PC-3 (cell line): ENCODE data around the gene CPLANE2. TPM values are rescaled to one million over a fixed set of nuclear protein-coding genes. Genes with fewer than 3 reads are reported as not detected.

Experiments
- ATAC-seq: fragments of 200-7000 bp; cut with Tn5 transposase; 2 replicates; pipeline ENCODE4 v1.9.1; 2020; ENCODE audit warnings: mild to moderate bottlenecking, moderate library complexity
- BruUV-seq: library from RNA; stranded (reverse); fragments of 400-500 nt; replicated peaks from 2 replicates; lab custom pipeline; 2021; lab: Mats Ljungman, UMichigan
- CTCF ChIA-PET: fragments of 300-600 bp; sonication (Branson Sonifier 250); formaldehyde crosslinking; loops from one replicate; lab custom pipeline; 2022; ENCODE audit warnings: antibody characterized with exemption; lab: Charles Lee
- POLR2A ChIA-PET: fragments of 300-600 bp; sonication (Branson Sonifier 250); formaldehyde crosslinking; loops from one replicate; lab custom pipeline; 2022; ENCODE audit warnings: antibody characterized with exemption; ENCODE audit not compliant: unreplicated experiment; lab: Charles Lee
- DNase-seq: peaks from one replicate; pipeline ENCODE4 v3.0.0-alpha.2; 2015
- H2AFZ ChIP-seq: fragments of 300-600 bp; sonication (generic); 2 replicates; pipeline ENCODE4 v1.6.0; 2016; ENCODE audit warnings: antibody characterized with exemption, low read length
- H3F3A ChIP-seq: fragments of 300-600 bp; sonication (generic); one replicate; pipeline ENCODE4 v1.6.0; 2017; ENCODE audit warnings: antibody characterized with exemption, low read length, control low read depth, mild to moderate bottlenecking; ENCODE audit not compliant: unreplicated experiment
- H3K27ac ChIP-seq: fragments of 300-600 bp; sonication (generic); 2 replicates; pipeline ENCODE4 v1.5.1; 2016; ENCODE audit warnings: mild to moderate bottlenecking, low read length
- H3K27me3 ChIP-seq: fragments of 300-600 bp; sonication (generic); 2 replicates; pipeline ENCODE4 v1.6.1; 2016; ENCODE audit warnings: low read length, mixed read lengths
- H3K36me3 ChIP-seq: fragments of 300-600 bp; sonication (generic); 2 replicates; pipeline ENCODE4 v1.6.1; 2016; ENCODE audit warnings: low read depth, mixed run types, low read length, mixed read lengths
- H3K4me1 ChIP-seq: fragments of 300-600 bp; sonication (generic); 2 replicates; pipeline ENCODE4 v1.5.1; 2016; ENCODE audit warnings: low read length; ENCODE audit not compliant: insufficient read depth
- H3K4me2 ChIP-seq: fragments of 300-600 bp; sonication (generic); 2 replicates; pipeline ENCODE4 v1.6.0; 2016; ENCODE audit warnings: low read length
- H3K4me3 ChIP-seq: fragments of 300-600 bp; sonication (generic); 2 replicates; pipeline ENCODE4 v1.5.1; 2016; ENCODE audit warnings: mild to moderate bottlenecking, low read length, mixed read lengths
- H3K79me2 ChIP-seq: fragments of 300-600 bp; sonication (generic); 2 replicates; pipeline ENCODE4 v1.6.1; 2017; ENCODE audit warnings: low read length, mixed read lengths
- H3K9ac ChIP-seq: fragments of 300-600 bp; sonication (generic); 2 replicates; pipeline ENCODE4 v1.6.0; 2016; ENCODE audit warnings: mild to moderate bottlenecking, low read length
- H3K9me2 ChIP-seq: fragments of 300-600 bp; sonication (generic); replicated peaks from 2 replicates; pipeline ENCODE4 v1.6.1; 2016; ENCODE audit warnings: mixed run types, low read length, mixed read lengths
- H3K9me3 ChIP-seq: fragments of 300-600 bp; sonication (generic); 2 replicates; pipeline ENCODE4 v1.6.1; 2016; ENCODE audit warnings: low read length, mixed read lengths
- H4K20me1 ChIP-seq: fragments of 300-600 bp; sonication (generic); 2 replicates; pipeline ENCODE4 v1.6.1; 2016; ENCODE audit warnings: low read length, mixed read lengths
- EZH2 ChIP-seq: fragments of 300-600 bp; sonication (generic); IDR thresholded peaks from one replicate; pipeline ENCODE4 v1.6.1; 2017; ENCODE audit warnings: antibody characterized with exemption, mild to moderate bottlenecking, low read length; ENCODE audit not compliant: unreplicated experiment
- EZH2phosphoT487 ChIP-seq: fragments of 300-600 bp; sonication (generic); IDR thresholded peaks from 2 replicates; pipeline ENCODE4 v1.6.1; 2018; ENCODE audit warnings: mild to moderate bottlenecking, antibody characterized with exemption, low read length, borderline replicate concordance
- intact Hi-C: fragments of 100-400 bp; cut with micrococcal nuclease; formaldehyde crosslinking; loops from 2 replicates; pipeline ENCODE4 v1.9.0; 2023
- total RNA-seq: library from RNA; depleted of rRNA; stranded (reverse); fragments of >200 nt; gene quantifications from 2 replicates; pipeline ENCODE4 v1.2.3, GENCODE V29; 2014
- TF ChIP-seq, protein P1 (sequence below): fragments of 300-600 bp; sonication (generic); conservative IDR thresholded peaks from 2 replicates; pipeline ENCODE4 v1.5.1; 2017; ENCODE audit warnings: antibody characterized with exemption, low read depth, mild to moderate bottlenecking, low read length

The CPLANE2 gene
- total RNA-seq, 1 experiment from 2014 or later: 9.6 TPM

- ChIA-PET POLR2A (interaction anchor here (0.6 kb wide), 1 partner anchor 41 kb away, joined by 3 read pairs; the partner anchor contains the start of gene CPLANE2), CTCF (no interaction called here)
- no TSS peak for BruUV-seq
- ATAC-seq (no peak), DNase-seq (no peak)
- no peaks in the 10 kb centered on the region for H3F3A ChIP-seq
- no peak overlapping the region for H3K9ac ChIP-seq
- no peaks in the 10 kb centered on the region for H3K36me3 ChIP-seq
- H3K9me3 ChIP-seq: no peaks in the 10 kb centered on the region
- no peaks in the 10 kb centered on the region for H3K79me2 ChIP-seq
- no peak overlapping the region for H3K4me2 ChIP-seq
- TF ChIP-seq, protein P1, sequence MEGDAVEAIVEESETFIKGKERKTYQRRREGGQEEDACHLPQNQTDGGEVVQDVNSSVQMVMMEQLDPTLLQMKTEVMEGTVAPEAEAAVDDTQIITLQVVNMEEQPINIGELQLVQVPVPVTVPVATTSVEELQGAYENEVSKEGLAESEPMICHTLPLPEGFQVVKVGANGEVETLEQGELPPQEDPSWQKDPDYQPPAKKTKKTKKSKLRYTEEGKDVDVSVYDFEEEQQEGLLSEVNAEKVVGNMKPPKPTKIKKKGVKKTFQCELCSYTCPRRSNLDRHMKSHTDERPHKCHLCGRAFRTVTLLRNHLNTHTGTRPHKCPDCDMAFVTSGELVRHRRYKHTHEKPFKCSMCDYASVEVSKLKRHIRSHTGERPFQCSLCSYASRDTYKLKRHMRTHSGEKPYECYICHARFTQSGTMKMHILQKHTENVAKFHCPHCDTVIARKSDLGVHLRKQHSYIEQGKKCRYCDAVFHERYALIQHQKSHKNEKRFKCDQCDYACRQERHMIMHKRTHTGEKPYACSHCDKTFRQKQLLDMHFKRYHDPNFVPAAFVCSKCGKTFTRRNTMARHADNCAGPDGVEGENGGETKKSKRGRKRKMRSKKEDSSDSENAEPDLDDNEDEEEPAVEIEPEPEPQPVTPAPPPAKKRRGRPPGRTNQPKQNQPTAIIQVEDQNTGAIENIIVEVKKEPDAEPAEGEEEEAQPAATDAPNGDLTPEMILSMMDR: no peak
- TF ChIP-seq EZH2: no peak
- no peak for TF ChIP-seq EZH2phosphoT487
- no peaks in the 10 kb centered on the region for H4K20me1 ChIP-seq
- no peaks in the 10 kb centered on the region for H3K9me2 ChIP-seq
- intact Hi-C loops: no loop called here
- no peak overlapping the region for H3K4me3 ChIP-seq
- peaks cover 2% of the 10 kb centered on the region; the same call in 1 of the 2 replicates for H3K4me1 ChIP-seq
- H3K27me3 ChIP-seq: no peaks in the 10 kb centered on the region
- H3K27ac ChIP-seq: no peak overlapping the region
- no peak overlapping the region for H2AFZ ChIP-seq
Observed at GRCh38 chr1:16195518-16195905, 41.5 kb downstream of the CPLANE2 start.

DNA sequence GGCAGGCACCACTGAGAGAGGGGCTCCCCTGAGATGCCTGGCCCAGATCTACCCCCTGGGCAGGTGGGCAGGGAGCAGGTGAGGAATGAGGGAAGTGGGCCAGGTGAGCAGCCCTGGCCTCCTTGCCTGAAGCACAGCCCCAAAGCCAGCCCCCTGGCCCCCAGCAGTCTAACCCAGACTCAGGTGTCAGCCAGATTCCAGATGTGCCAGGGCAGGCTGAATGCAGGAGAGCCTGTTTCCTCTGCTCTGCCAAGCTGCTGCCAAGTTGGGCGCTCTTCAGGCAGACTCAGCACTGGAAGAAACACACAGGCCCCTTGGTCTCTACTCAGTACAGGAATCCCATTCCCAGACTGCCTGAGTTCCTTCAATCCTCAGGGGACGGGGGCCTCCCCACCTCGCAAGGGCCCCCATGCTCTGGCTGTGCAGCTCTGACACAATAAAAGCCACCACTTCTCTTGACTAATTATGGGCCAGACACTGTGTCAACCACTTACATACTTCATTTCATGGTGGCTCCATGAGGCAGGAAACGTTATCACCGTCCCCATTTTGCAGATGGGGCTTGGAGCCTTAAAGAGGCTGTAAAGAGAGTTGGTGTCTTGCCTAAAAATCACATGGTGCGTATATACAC, 45.0 kb downstream of the CPLANE2 start:
- Histone ChIP-seq H3F3A (no peaks in the 10 kb centered on the region), H3K4me3 (no peak overlapping the region), H3K36me3 (no peaks in the 10 kb centered on the region), H3K4me2 (no peak overlapping the region), H4K20me1 (no peaks in the 10 kb centered on the region), H3K27ac (no peak overlapping the region), H3K4me1 (peaks cover 35% of the 10 kb centered on the region), H3K79me2 (peaks cover 5% of the 10 kb centered on the region; the same call in 1 of the 2 replicates), H3K27me3 (no peaks in the 10 kb centered on the region), H3K9me2 (no peaks in the 10 kb centered on the region), H3K9me3 (no peaks in the 10 kb centered on the region), H3K9ac (no peak overlapping the region), H2AFZ (no peak overlapping the region)
- ATAC-seq (no peak), DNase-seq (no peak)
- intact Hi-C loops: no loop called here
- TF ChIP-seq, protein P1: no peak
- TF ChIP-seq EZH2 (no peak), EZH2phosphoT487 (no peak)
- no TSS peak for BruUV-seq
- ChIA-PET CTCF (no interaction called here), POLR2A (interaction anchor here (0.6 kb wide), 1 partner anchor 8 kb away, joined by 3 read pairs; no protein-coding TSS in a partner anchor)

DNA sequence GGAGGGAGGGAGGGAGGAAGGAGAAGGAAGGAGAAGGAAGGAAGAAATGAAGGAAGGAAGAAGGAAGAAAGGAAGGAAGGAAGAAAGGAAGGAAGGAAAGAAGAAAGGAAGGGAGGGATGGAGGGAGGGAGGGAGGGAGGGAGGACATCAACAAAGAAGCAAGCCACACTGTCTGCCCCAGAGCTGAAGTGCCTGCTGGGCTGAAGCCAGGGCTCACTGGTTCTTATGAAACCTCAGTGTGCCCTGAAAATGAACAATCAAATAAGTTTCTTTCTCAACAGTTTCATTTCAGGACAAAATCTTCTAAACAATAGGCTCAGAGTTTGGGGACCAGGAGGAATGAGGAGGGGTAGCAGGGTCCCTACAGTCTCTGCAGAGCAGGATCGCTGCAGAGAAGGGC, 45.7 kb downstream of the CPLANE2 start:
- Histone ChIP-seq H3K27me3 (no peaks in the 10 kb centered on the region), H2AFZ (no peak overlapping the region), H3K9me3 (no peaks in the 10 kb centered on the region), H4K20me1 (no peaks in the 10 kb centered on the region), H3K27ac (no peak overlapping the region), H3K4me2 (no peak overlapping the region), H3K4me1 (peaks cover 42% of the 10 kb centered on the region), H3K4me3 (no peak overlapping the region), H3K36me3 (no peaks in the 10 kb centered on the region), H3K9me2 (no peaks in the 10 kb centered on the region), H3F3A (no peaks in the 10 kb centered on the region), H3K79me2 (peaks cover 12% of the 10 kb centered on the region; the same call in 1 of the 2 replicates), H3K9ac (no peak overlapping the region)
- POLR2A ChIA-PET: no interaction called here
- no peak for DNase-seq
- BruUV-seq: no TSS peak
- no peak for ATAC-seq
- TF ChIP-seq EZH2phosphoT487: no peak
- TF ChIP-seq, protein P1: no peak
- TF ChIP-seq EZH2: no peak
- intact Hi-C loops: no loop called here
- CTCF ChIA-PET: no interaction called here
